ENCODE data around the gene SPIRE2.

The SPIRE2 gene

DNA sequence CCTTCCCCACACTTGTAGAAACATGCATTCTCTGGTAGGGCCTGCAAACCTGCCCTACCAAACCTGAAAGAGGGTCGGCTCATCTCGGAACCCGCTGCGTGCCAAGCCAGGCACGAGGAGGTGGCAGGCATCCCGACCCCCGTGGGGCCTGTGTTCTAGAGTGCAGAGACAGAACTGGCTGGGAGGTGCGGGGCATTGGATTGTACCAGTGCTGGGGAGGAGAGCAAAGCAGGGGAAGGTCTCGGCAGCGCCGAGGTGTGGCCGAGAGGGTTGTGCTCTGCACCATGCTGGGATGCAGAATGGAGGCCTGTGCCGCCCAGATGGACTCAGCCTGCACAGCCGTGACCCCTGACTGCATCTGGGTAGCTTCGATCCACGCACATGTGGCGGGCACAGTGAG, 72.6 kb downstream of the SPIRE2 start:
- TF ChIP-seq, protein P1, sequence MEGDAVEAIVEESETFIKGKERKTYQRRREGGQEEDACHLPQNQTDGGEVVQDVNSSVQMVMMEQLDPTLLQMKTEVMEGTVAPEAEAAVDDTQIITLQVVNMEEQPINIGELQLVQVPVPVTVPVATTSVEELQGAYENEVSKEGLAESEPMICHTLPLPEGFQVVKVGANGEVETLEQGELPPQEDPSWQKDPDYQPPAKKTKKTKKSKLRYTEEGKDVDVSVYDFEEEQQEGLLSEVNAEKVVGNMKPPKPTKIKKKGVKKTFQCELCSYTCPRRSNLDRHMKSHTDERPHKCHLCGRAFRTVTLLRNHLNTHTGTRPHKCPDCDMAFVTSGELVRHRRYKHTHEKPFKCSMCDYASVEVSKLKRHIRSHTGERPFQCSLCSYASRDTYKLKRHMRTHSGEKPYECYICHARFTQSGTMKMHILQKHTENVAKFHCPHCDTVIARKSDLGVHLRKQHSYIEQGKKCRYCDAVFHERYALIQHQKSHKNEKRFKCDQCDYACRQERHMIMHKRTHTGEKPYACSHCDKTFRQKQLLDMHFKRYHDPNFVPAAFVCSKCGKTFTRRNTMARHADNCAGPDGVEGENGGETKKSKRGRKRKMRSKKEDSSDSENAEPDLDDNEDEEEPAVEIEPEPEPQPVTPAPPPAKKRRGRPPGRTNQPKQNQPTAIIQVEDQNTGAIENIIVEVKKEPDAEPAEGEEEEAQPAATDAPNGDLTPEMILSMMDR (IDR thresholded peaks at IDR 0.05; ENCODE audit: insufficient read depth, low read depth, low read length, missing control alignments): no peak
- DNase-seq (ENCODE audit: low read depth): no peak
- H3K4me3 ChIP-seq (ENCODE audit: low read depth, low read length): no peak overlapping the region

- DNase-seq (ENCODE audit: low read depth): no peak
- TF ChIP-seq, protein P1 (IDR thresholded peaks at IDR 0.05; ENCODE audit: insufficient read depth, low read depth, low read length, missing control alignments): no peak
- H3K4me3 ChIP-seq (ENCODE audit: low read depth, low read length): no peak overlapping the region
Measured at GRCh38 chr16:89902980-89903379, 74.7 kb downstream of the SPIRE2 start.

DNA sequence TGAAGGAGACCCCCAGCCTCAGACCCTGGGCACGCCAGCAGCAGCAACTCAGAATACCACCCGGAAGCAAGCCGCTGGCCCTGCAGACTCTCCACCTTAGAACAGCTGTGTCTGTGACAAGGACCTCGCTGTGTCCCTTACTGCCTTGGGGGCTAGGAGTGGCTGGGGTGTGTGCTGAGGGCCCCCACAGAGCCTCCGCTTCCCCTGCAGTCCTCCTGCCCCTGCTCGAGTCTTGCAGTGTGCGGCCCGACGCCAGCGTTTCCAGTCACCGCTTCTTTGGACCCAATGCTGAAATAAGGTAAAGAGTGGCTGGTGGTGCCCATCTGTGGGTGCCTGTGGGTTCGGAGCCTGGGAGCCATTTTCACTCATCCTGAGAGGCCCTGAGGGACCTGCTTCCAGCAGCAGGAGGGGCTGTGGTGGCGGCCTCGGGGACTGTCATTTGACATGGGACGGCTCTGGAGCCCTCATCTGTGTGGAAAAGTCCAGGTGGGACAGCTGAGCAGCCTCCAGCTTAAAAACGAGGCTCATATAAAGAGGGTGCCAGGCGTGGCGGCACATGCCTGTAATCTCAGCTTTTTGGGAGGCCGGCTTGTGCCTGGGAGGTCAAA, 75.7 kb downstream of the SPIRE2 start:
- no peak for DNase-seq (ENCODE audit: low read depth)
- TF ChIP-seq, protein P1 (IDR thresholded peaks at IDR 0.05; ENCODE audit: insufficient read depth, low read depth, low read length, missing control alignments): no peak
- H3K4me3 ChIP-seq (ENCODE audit: low read depth, low read length): no peak overlapping the region

GRCh38 chr16:89904606-89905510, 76.6 kb downstream of the SPIRE2 start:
- DNase-seq (ENCODE audit: low read depth): no peak
- TF ChIP-seq, protein P1 (IDR thresholded peaks at IDR 0.05; ENCODE audit: insufficient read depth, low read depth, low read length, missing control alignments): no peak
- H3K4me3 ChIP-seq (ENCODE audit: low read depth, low read length): no peak overlapping the region

GRCh38 chr16:89905511-89906139, 77.3 kb downstream of the SPIRE2 start:
- no peak overlapping the region for H3K4me3 ChIP-seq (ENCODE audit: low read depth, low read length)
- no peak for DNase-seq (ENCODE audit: low read depth)
- TF ChIP-seq, protein P1 (IDR thresholded peaks at IDR 0.05; ENCODE audit: insufficient read depth, low read depth, low read length, missing control alignments): no peak

- DNase-seq (ENCODE audit: low read depth): no peak
- H3K4me3 ChIP-seq (ENCODE audit: low read depth, low read length): no peak overlapping the region
- TF ChIP-seq, protein P1 (IDR thresholded peaks at IDR 0.05; ENCODE audit: insufficient read depth, low read depth, low read length, missing control alignments): no peak
Measured at GRCh38 chr16:89906140-89907025, 78.1 kb downstream of the SPIRE2 start.
